GM13976 (cell line): ENCODE data around the gene WDR17.

ENCODE experiments used
- DNase-seq: peaks from one replicate; pipeline ENCODE4 v3.0.0; 2012; ENCODE audit warnings: low spot score
- in situ Hi-C: fragments of 300-500 bp; cut with MboI; formaldehyde crosslinking; loops from one replicate; pipeline ENCODE4 v1.12.0; 2022; ENCODE audit warnings: low sequenced_read_pairs, mixed read lengths, inconsistent platforms; ENCODE audit not compliant: unreplicated experiment
- TF ChIP-seq, protein P1 (sequence below): IDR thresholded peaks from 2 replicates; pipeline ENCODE4 v1.5.1; 2012; ENCODE audit warnings: borderline replicate concordance, mild to moderate bottlenecking; ENCODE audit not compliant: insufficient read depth; ENCODE audit errors: extremely low read depth, missing control alignments, control extremely low read depth

The WDR17 gene

DNA sequence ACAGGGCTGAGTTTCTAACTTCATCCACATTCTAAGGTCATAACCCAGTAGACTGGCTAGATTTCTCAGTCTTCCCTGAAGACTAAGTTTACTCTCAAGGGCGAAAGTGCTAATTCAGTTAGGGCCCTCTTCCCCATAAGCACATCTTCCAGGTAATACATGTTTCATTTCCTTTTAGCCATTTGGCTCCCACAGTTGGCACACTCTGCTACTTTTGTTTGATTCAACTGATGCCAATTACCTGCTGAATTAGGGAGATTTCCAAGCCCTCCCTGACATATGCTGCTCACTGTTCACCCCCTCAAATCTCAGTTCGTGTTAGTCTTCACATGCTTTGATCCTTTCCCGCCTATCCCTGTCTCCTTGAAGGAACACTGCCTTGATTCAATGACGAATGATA, 17.0 kb upstream of the WDR17 start:
- no peak for DNase-seq
- in situ Hi-C loops: no loop called here
- TF ChIP-seq, protein P1, sequence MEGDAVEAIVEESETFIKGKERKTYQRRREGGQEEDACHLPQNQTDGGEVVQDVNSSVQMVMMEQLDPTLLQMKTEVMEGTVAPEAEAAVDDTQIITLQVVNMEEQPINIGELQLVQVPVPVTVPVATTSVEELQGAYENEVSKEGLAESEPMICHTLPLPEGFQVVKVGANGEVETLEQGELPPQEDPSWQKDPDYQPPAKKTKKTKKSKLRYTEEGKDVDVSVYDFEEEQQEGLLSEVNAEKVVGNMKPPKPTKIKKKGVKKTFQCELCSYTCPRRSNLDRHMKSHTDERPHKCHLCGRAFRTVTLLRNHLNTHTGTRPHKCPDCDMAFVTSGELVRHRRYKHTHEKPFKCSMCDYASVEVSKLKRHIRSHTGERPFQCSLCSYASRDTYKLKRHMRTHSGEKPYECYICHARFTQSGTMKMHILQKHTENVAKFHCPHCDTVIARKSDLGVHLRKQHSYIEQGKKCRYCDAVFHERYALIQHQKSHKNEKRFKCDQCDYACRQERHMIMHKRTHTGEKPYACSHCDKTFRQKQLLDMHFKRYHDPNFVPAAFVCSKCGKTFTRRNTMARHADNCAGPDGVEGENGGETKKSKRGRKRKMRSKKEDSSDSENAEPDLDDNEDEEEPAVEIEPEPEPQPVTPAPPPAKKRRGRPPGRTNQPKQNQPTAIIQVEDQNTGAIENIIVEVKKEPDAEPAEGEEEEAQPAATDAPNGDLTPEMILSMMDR: no peak

DNA sequence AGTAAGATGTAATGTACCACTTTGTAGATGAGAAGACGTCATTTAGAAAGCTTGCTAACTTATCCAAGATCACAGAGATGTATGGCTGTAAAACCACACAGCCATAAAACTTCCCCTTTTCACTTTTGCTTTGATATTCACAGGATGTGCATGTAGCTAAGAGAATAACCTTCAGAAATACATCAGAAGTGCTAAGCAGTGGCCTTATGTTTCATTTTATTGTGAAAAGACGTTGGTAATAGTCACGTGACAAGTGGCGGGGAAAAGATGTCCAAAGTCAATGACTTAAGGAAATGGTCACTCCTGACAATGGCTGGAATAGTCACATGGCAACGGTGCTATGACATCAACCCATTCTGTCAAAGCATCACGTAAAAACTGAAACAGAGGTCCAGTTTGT, 12.9 kb upstream of the WDR17 start:
- DNase-seq: peak; percentile 58
- in situ Hi-C loops: no loop called here
- TF ChIP-seq, protein P1: no peak

DNA sequence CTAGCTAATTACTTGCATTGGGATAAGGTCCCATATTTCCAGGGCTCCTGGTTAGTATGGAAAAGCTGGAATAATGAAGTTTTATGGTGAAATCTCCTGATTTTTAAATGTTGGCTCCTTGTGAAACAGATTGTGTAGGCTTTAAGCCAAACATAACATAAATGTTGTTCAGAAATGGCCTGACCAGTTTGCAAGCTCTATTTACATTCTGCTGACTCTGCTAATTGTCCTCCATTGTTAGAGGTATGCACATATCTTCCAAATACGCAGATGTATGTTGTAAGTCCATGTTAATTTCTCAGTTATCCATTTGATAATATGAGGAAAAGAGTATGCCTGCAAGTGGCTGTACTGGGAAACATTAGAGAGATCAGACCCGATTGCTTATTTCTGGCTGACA, 11.9 kb upstream of the WDR17 start:
- in situ Hi-C loops: no loop called here
- TF ChIP-seq, protein P1: no peak
- DNase-seq: no peak

DNA sequence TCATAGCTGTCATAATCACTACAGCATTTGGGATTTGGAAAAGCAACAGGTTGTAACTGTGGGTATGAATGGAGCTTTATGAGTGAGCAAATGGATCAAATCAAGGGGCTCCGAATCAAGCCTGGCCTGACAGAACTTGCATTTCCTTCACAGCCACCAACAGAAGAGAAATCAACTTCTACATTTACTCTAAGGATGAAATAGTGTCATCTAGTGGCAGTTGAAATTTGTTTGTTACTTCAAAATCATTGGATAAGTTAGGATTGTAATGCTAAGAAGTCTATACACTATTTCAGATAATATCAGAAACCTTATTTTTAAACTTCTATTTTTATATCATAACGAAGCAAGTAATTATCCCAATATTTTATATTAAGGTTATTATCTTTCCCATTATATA, 10.7 kb upstream of the WDR17 start:
- peak; percentile 44 for DNase-seq
- TF ChIP-seq, protein P1: peak; percentile 18
- in situ Hi-C loops: no loop called here

DNA sequence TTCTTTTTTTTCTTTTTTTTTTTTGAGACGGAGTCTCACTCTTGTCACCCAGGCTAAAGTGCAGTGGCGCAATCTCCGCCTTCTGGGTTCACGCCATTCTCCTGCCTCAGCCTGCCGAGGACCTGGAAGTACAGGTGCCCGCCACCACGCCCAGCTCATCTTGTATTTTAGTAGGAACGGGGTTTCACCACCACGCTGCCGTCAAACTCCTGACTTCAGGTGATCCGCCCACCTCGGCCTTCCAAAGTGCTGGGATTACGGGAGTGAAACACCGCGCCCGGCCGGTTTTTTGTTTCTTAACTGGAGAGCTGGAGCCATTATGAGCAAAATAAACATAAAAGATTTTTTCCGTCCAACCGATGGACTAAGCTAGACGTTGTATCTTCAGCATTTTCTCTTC, 1.9 kb upstream of the WDR17 start:
- DNase-seq: no peak
- in situ Hi-C loops: no loop called here
- TF ChIP-seq, protein P1: no peak

DNA sequence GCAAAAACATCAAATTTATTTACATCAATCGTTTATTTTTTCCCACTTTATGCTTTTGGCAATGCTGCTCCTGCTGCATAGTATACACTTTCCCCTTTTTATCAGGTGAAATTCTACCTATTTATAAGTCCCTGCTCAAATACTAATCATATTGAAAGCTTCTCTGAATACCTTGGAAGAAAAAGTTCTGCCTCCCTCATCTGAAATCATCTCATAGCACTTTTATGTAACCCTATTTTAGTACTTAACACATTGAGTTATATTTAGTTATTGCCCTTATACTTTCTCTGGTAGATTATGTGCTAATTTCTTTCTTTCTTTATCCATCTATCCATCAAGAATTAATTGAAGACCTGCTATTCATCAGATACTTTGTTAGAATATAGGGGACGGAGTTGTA, 1.1 kb upstream of the WDR17 start:
- in situ Hi-C loops: no loop called here
- no peak for DNase-seq
- TF ChIP-seq, protein P1: no peak

DNA sequence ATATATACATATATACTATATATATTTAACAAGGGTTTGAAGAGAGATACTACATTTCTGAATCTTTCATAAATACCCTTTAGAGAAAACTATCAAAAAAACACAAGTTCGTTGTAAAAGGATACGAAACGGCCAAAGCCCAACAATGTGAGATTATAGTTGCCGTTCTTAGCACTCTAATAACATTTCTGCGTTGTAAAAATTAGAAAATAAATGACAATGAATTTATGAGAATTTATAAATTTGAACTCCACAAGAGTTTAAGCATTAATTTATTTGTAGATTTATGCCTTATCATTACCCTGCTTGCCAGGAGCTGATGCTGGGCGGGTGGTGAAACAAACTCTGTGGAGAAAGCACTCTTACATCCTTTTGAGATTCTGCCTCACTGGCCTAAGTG, 1.1 kb downstream of the WDR17 start:
- in situ Hi-C loops: no loop called here
- TF ChIP-seq, protein P1: no peak
- no peak for DNase-seq
